VCaP (cell line): Measurements from ENCODE around the gene CPB1.

ENCODE experiments used
- H3K27ac ChIP-seq: fragments of 450-650 bp; 2 replicates; pipeline ENCODE4 v1.5.1; 2017
- TF ChIP-seq, protein P1 (sequence below): fragments of 450-650 bp; conservative IDR thresholded peaks from 2 replicates; pipeline ENCODE4 v1.5.1; 2017; ENCODE audit warnings: mild to moderate bottlenecking, moderate library complexity

CPB1 gene

GRCh38 chr3:148816427-148816826, 11.2 kb upstream of the CPB1 start:
- TF ChIP-seq, protein P1, sequence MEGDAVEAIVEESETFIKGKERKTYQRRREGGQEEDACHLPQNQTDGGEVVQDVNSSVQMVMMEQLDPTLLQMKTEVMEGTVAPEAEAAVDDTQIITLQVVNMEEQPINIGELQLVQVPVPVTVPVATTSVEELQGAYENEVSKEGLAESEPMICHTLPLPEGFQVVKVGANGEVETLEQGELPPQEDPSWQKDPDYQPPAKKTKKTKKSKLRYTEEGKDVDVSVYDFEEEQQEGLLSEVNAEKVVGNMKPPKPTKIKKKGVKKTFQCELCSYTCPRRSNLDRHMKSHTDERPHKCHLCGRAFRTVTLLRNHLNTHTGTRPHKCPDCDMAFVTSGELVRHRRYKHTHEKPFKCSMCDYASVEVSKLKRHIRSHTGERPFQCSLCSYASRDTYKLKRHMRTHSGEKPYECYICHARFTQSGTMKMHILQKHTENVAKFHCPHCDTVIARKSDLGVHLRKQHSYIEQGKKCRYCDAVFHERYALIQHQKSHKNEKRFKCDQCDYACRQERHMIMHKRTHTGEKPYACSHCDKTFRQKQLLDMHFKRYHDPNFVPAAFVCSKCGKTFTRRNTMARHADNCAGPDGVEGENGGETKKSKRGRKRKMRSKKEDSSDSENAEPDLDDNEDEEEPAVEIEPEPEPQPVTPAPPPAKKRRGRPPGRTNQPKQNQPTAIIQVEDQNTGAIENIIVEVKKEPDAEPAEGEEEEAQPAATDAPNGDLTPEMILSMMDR, result no peak

GRCh38 chr3:148816981-148817525, 10.6 kb upstream of the CPB1 start:
- H3K27ac ChIP-seq, result no peak overlapping the region
- TF ChIP-seq, protein P1, result no peak

More at GRCh38 chr3:148816427-148816826, 11.2 kb upstream of the CPB1 start:
- H3K27ac ChIP-seq, result no peak overlapping the region

DNA sequence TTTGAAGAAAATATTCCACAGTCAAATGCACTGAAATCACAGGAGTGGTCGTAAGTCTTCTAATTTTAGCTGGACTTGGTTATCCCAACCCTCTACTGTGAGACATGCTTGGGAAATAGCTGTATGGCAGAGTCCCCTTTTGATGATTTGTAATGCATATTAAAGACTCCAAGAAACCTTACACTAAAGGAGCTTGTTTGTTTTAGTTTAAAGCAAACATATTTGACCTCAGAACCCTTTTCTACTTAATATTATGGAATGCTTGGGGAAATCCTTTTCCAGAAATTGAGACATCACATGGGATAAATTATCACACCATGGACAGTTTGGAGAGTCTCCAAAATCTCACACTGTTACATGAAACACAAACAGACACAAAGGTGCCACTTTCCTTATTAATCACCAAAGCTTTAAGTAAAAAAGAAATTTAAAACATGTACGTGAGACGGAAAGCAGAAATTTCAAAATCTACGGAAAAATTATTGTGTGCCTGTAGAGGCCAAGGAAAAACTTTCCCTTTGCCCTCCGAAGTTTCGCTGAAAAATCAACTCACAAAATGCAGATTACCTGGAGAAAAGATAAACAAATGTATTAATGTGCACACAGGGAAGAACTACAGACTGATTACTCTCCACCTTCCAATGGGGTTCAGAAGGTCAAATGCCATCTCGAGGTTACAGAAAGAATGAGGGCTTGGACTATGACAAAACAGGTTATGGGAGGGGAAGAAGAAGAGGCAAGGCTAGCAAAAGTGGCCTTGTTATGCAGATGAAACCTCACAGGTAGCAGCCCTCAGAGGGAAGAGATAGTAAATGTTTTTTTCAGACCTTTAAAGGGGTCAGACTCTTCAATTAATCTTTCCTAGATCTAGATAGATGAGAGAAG, 7.0 kb upstream of the CPB1 start:
- no peak overlapping the region for H3K27ac ChIP-seq
- TF ChIP-seq, protein P1, result no peak

DNA sequence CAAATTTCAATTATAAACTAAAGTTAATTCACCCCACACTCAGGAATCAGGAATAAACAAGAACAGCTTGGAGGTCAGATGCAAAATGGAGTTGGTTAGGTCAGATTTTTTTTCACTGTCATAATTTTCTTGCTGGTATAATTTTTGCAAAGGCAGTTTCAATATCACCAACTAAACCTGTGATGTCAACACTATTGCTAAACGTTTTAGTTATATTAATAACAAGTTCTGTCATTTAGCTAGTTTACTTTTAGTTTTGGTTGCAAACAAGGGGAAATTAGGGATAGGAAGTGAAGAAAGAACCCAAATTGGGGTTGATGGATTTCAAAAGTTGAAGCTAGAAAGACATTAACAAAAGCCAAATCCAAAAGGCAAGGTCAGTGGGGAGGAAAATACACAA, 4.6 kb upstream of the CPB1 start:
- TF ChIP-seq, protein P1, result no peak

DNA sequence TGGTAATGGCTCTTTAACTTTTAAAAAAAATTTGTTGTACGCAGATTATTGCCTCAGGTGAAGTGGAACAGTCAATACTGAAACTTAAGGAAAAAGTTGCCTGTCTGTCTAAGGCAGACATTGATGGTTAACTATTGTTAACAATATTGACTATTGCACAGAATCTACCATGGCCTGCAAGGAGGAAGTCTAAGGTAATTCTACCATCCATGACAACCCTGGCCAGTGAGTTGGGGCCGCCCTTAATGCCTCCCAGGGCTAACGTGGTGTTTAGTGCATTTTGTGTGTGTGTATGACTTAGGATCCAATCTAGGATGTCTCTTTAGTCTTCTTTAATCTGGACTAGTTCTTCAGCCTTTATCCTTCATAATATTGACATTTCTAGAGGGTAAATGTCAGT, 2.1 kb upstream of the CPB1 start:
- no peak overlapping the region for H3K27ac ChIP-seq
- TF ChIP-seq, protein P1, result no peak

More for the DNA sequence above, 4.6 kb upstream of the CPB1 start:
- H3K27ac ChIP-seq, result no peak overlapping the region

GRCh38 chr3:148828136-148828690, 602 bp downstream of the CPB1 start:
- TF ChIP-seq, protein P1, result no peak

DNA sequence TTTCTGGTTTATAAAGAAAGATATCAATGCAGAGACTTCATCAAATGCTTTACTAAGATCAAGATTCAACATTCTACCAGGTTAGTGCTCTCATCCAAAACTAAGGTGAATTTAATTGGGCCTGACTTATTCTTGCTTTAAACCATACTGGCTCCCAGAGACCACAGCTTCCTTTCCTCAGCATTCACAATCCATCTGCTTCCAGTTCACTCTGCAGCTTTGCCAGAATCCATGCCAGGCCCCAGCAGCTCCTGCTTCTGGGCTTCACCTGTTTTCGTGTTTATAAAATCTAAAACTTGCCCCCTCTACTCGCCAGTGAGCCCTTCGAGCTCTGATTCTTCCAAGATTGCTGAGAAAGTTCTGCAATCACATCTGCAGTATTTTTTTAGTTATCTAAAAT, 2.3 kb downstream of the CPB1 start:
- TF ChIP-seq, protein P1, result no peak

More at GRCh38 chr3:148828136-148828690, 602 bp downstream of the CPB1 start:
- no peak overlapping the region for H3K27ac ChIP-seq

More for the DNA sequence above, 2.3 kb downstream of the CPB1 start:
- H3K27ac ChIP-seq, result no peak overlapping the region
